ENCODE data around the gene HBEGF.
"Not testable (repeated sequence)": the region's sequence is repeated elsewhere in the genome, so short reads cannot be mapped to it uniquely, and the experiment has no call there.

Gene HBEGF

GRCh38 chr5:140360681-140361479, 14.5 kb upstream of the HBEGF start:
- no peak for DNase-seq (ENCODE audit: low read depth)

GRCh38 chr5:140360101-140360500, 13.7 kb upstream of the HBEGF start, which contains the start of gene SLC4A9:
SLC4A9 (plus strand) TSS chr5:140360194; CDS start chr5:140360237, 43 bp downstream.
- DNase-seq (ENCODE audit: low read depth): no peak

GRCh38 chr5:140358738-140359310, 12.4 kb upstream of the HBEGF start:
- DNase-seq (ENCODE audit: low read depth): no peak

GRCh38 chr5:140357726-140358093, 11.3 kb upstream of the HBEGF start:
- DNase-seq (ENCODE audit: low read depth): no peak

GRCh38 chr5:140356853-140357725, 10.7 kb upstream of the HBEGF start:
- no peak for DNase-seq (ENCODE audit: low read depth)

- DNase-seq (ENCODE audit: low read depth): no peak
Observed at GRCh38 chr5:140355546-140355945, 9.1 kb upstream of the HBEGF start.

GRCh38 chr5:140351609-140352334, 5.4 kb upstream of the HBEGF start:
- no peak for DNase-seq (ENCODE audit: low read depth)

GRCh38 chr5:140349244-140349643, 2.8 kb upstream of the HBEGF start:
- DNase-seq (ENCODE audit: low read depth): no peak

GRCh38 chr5:140348104-140348503, 1.7 kb upstream of the HBEGF start:
- no peak for DNase-seq (ENCODE audit: low read depth)

GRCh38 chr5:140347360-140347759, 957 bp upstream of the HBEGF start:
- no peak for DNase-seq (ENCODE audit: low read depth)

- DNase-seq (ENCODE audit: low read depth): no peak
Observed at GRCh38 chr5:140345919-140346347, 470 bp downstream of the HBEGF start.

- DNase-seq (ENCODE audit: low read depth): no peak
Observed at GRCh38 chr5:140344683-140345423, 1.6 kb downstream of the HBEGF start.

GRCh38 chr5:140343849-140344248, 2.6 kb downstream of the HBEGF start:
- DNase-seq (ENCODE audit: low read depth): not testable (repeated sequence)

GRCh38 chr5:140342896-140343295, 3.5 kb downstream of the HBEGF start:
- DNase-seq (ENCODE audit: low read depth): no peak

- DNase-seq (ENCODE audit: low read depth): no peak
Observed at GRCh38 chr5:140342287-140342686, 4.1 kb downstream of the HBEGF start.

- DNase-seq (ENCODE audit: low read depth): no peak
Observed at GRCh38 chr5:140341591-140341990, 4.8 kb downstream of the HBEGF start.

- DNase-seq (ENCODE audit: low read depth): no peak
Observed at GRCh38 chr5:140340605-140341121, 5.7 kb downstream of the HBEGF start.

GRCh38 chr5:140339636-140340035, 6.8 kb downstream of the HBEGF start:
- DNase-seq (ENCODE audit: low read depth): no peak

- no peak for DNase-seq (ENCODE audit: low read depth)
Observed at GRCh38 chr5:140338908-140339307, 7.5 kb downstream of the HBEGF start.

- no peak for DNase-seq (ENCODE audit: low read depth)
Observed at GRCh38 chr5:140338336-140338735, 8.1 kb downstream of the HBEGF start.

GRCh38 chr5:140337880-140338279, 8.5 kb downstream of the HBEGF start:
- no peak for DNase-seq (ENCODE audit: low read depth)

Data from non-pigmented ciliary epithelial cell (primary cell).